ENCODE results near the gene CLCNKA.
"Not testable (repeated sequence)": the region's sequence is repeated elsewhere in the genome, so short reads cannot be mapped to it uniquely, and the experiment has no call there.

Gene CLCNKA

GRCh38 chr1:16018749-16019643 lies 2.8 kb upstream of the CLCNKA start:
- no peak for DNase-seq

- DNase-seq = no peak
These were observed 2.1 kb upstream of the CLCNKA start for GRCh38 chr1:16019644-16020277.

GRCh38 chr1:16020325-16020724 lies 1.5 kb upstream of the CLCNKA start:
- DNase-seq = no peak

GRCh38 chr1:16020878-16021277 lies 958 bp upstream of the CLCNKA start:
- not testable (repeated sequence) for DNase-seq

GRCh38 chr1:16022393-16022792 lies 557 bp downstream of the CLCNKA start:
- DNase-seq = no peak

GRCh38 chr1:16023050-16023653 lies 1.3 kb downstream of the CLCNKA start:
- DNase-seq = no peak

- DNase-seq = not testable (repeated sequence)
These were observed 4.5 kb downstream of the CLCNKA start for GRCh38 chr1:16026302-16026701.

- DNase-seq = peak; percentile 42 to 50
These were observed 5.1 kb downstream of the CLCNKA start for GRCh38 chr1:16026723-16027484.

- DNase-seq = no peak
These were observed 6.6 kb downstream of the CLCNKA start for GRCh38 chr1:16028237-16029002.

GRCh38 chr1:16029003-16029268 lies 7.1 kb downstream of the CLCNKA start:
- not testable (repeated sequence) for DNase-seq

- no peak for DNase-seq
These were observed 7.5 kb downstream of the CLCNKA start for GRCh38 chr1:16029288-16029687.

- no peak for DNase-seq
These were observed 9.7 kb downstream of the CLCNKA start for GRCh38 chr1:16031551-16031950.

GRCh38 chr1:16032388-16033102 lies 10.7 kb downstream of the CLCNKA start:
- peak; percentile 26 to 47 for DNase-seq

- not testable (repeated sequence) for DNase-seq
These were observed 11.3 kb downstream of the CLCNKA start for GRCh38 chr1:16033103-16033632.

GRCh38 chr1:16036461-16036860 lies 14.6 kb downstream of the CLCNKA start:
- DNase-seq = not testable (repeated sequence)

- no peak for DNase-seq
These were observed 16.7 kb downstream of the CLCNKA start for GRCh38 chr1:16038620-16038912.

GRCh38 chr1:16039871-16040270 lies 18.0 kb downstream of the CLCNKA start:
- DNase-seq = not testable (repeated sequence)

- no peak for DNase-seq
These were observed 19.4 kb downstream of the CLCNKA start for GRCh38 chr1:16041200-16041599.

- DNase-seq = no peak
These were observed 20.3 kb downstream of the CLCNKA start for GRCh38 chr1:16042096-16042495.

- not testable (repeated sequence) for DNase-seq
These were observed 20.8 kb downstream of the CLCNKA start for GRCh38 chr1:16042654-16043053.

GRCh38 chr1:16043521-16043920 lies 21.7 kb downstream of the CLCNKA start, which contains the start of gene CLCNKB:
Gene CLCNKB, plus strand, starts transcription at chr1:16043782. Its CDS starts 711 bp downstream, at chr1:16044493.
- DNase-seq = no peak

- DNase-seq = no peak
These were observed 22.1 kb downstream of the CLCNKA start for GRCh38 chr1:16043950-16044349.
